Mesodermal cell (in vitro differentiated cells): ENCODE data around the gene BANP.
A peak's percentile ranks its signal among the peaks of the same experiment; 100 is the strongest.
"Not testable (repeated sequence)": the region's sequence is repeated elsewhere in the genome, so short reads cannot be mapped to it uniquely, and the experiment has no call there.

Experiments used
- H3K27ac ChIP-seq: 2 replicates; pipeline ENCODE4 v1.7.0; 2013; ENCODE audit warnings: mild to moderate bottlenecking, low read depth, low read length, moderate library complexity; ENCODE audit not compliant: severe bottlenecking
- H3K36me3 ChIP-seq: 2 replicates; pipeline ENCODE4 v1.7.1; 2013; ENCODE audit warnings: mild to moderate bottlenecking, low read length, moderate library complexity; ENCODE audit not compliant: control insufficient read depth, insufficient read depth
- H3K4me1 ChIP-seq: one replicate; pipeline ENCODE4 v1.7.1; 2013; ENCODE audit warnings: mild to moderate bottlenecking, low read length; ENCODE audit not compliant: insufficient read depth, control insufficient read depth, poor library complexity, severe bottlenecking
- H3K4me3 ChIP-seq: 2 replicates; pipeline ENCODE4 v1.7.0; 2013; ENCODE audit warnings: low read length, control low read depth, mild to moderate bottlenecking; ENCODE audit not compliant: insufficient read depth, poor library complexity, severe bottlenecking; ENCODE audit errors: extremely low read depth
- H3K9me3 ChIP-seq: 2 replicates; pipeline ENCODE4 v1.7.1; 2013; ENCODE audit warnings: mild to moderate bottlenecking, low read length, moderate library complexity; ENCODE audit not compliant: control insufficient read depth
- WGBS, 2 experiments: methylation state at CpG; one replicate each; pipeline ENCODE4 v1.1.5; 2013; ENCODE audit warnings: missing lambda C conversion rate in 2 of 2; ENCODE audit not compliant: insufficient coverage in 2 of 2; 5-methylcytosine and 5-hydroxymethylcytosine counted together

The BANP gene

GRCh38 chr16:88110875-88111494 lies 159.8 kb downstream of the BANP start:
- H3K4me3 ChIP-seq, H3K4me1 ChIP-seq, H3K27ac ChIP-seq, H3K36me3 ChIP-seq, H3K9me3 ChIP-seq: not testable (repeated sequence)
- 79 to 89% methylated on average over 12 to 19 of the region's 21 CpGs for WGBS, 2 experiments

- WGBS, 2 experiments: 80 to 88% methylated on average over 1 to 12 of the region's 13 CpGs
- H3K4me1 ChIP-seq, H3K27ac ChIP-seq, H3K9me3 ChIP-seq, H3K36me3 ChIP-seq, H3K4me3 ChIP-seq: not testable (repeated sequence)
Measured at GRCh38 chr16:88111976-88112375, 160.7 kb downstream of the BANP start.

- Histone ChIP-seq H3K9me3 (no peaks in the 10 kb centered on the region), H3K4me1 (peaks cover 5% of the 10 kb centered on the region), H3K4me3 (no peak overlapping the region), H3K36me3 (no peaks in the 10 kb centered on the region), H3K27ac (no peak overlapping the region)
- 92 to 95% methylated on average over 11 to 15 of the region's 20 CpGs for WGBS, 2 experiments
Measured at GRCh38 chr16:88113545-88114045, 162.4 kb downstream of the BANP start.

- not testable (repeated sequence) for H3K4me1 ChIP-seq, H3K27ac ChIP-seq, H3K36me3 ChIP-seq, H3K4me3 ChIP-seq, H3K9me3 ChIP-seq
- 86 to 94% methylated on average over 10 to 14 of the region's 22 CpGs for WGBS, 2 experiments
Measured at GRCh38 chr16:88114541-88115228, 163.5 kb downstream of the BANP start.

GRCh38 chr16:88116121-88116520 lies 164.9 kb downstream of the BANP start:
- H3K27ac ChIP-seq: no peak overlapping the region
- no peaks in the 10 kb centered on the region for H3K9me3 ChIP-seq
- H3K4me3 ChIP-seq: no peak overlapping the region
- H3K4me1 ChIP-seq: peaks cover 8% of the 10 kb centered on the region
- H3K36me3 ChIP-seq: no peaks in the 10 kb centered on the region
- 90% methylated on average over 13 of the region's 13 CpGs for WGBS, 2 experiments

- Histone ChIP-seq H3K4me3 (no peak overlapping the region), H3K9me3 (no peaks in the 10 kb centered on the region), H3K36me3 (no peaks in the 10 kb centered on the region), H3K4me1 (peaks cover 8% of the 10 kb centered on the region), H3K27ac (no peak overlapping the region)
- WGBS, 2 experiments: 91 to 93% methylated on average over 20 of the region's 20 CpGs
Measured at GRCh38 chr16:88117476-88117868, 166.2 kb downstream of the BANP start.

- Histone ChIP-seq H3K9me3 (no peaks in the 10 kb centered on the region), H3K27ac (no peak overlapping the region), H3K4me3 (no peak overlapping the region), H3K36me3 (no peaks in the 10 kb centered on the region), H3K4me1 (peaks cover 8% of the 10 kb centered on the region)
- WGBS, 2 experiments: 36 to 45% methylated on average over 10 to 13 of the region's 13 CpGs
Measured at GRCh38 chr16:88118376-88118775, 167.1 kb downstream of the BANP start.

- H3K4me3 ChIP-seq, H3K4me1 ChIP-seq, H3K9me3 ChIP-seq, H3K36me3 ChIP-seq: not testable (repeated sequence)
- H3K27ac ChIP-seq: peak overlapping the region; percentile 73
- WGBS, 2 experiments: 31 to 38% methylated on average over 16 to 20 of the region's 28 CpGs
Measured at GRCh38 chr16:88118852-88119741, 167.9 kb downstream of the BANP start.

GRCh38 chr16:88119881-88120751 lies 168.9 kb downstream of the BANP start:
- not testable (repeated sequence) for H3K9me3 ChIP-seq, H3K27ac ChIP-seq, H3K4me3 ChIP-seq, H3K4me1 ChIP-seq, H3K36me3 ChIP-seq
- WGBS, 2 experiments: 94 to 95% methylated on average over 39 to 49 of the region's 49 CpGs

- H3K36me3 ChIP-seq: no peaks in the 10 kb centered on the region
- 98 to 99% methylated on average over 12 to 14 of the region's 18 CpGs for WGBS, 2 experiments
- no peak overlapping the region for H3K27ac ChIP-seq
- H3K4me1 ChIP-seq: peaks cover 8% of the 10 kb centered on the region
- no peak overlapping the region for H3K4me3 ChIP-seq
- H3K9me3 ChIP-seq: no peaks in the 10 kb centered on the region
Measured at GRCh38 chr16:88120812-88121211, 169.6 kb downstream of the BANP start.
